COLO829 (cell line): ENCODE data around the gene LRP5.
"Not testable (repeated sequence)": the region's sequence is repeated elsewhere in the genome, so short reads cannot be mapped to it uniquely, and the experiment has no call there.

Source experiments
- DNase-seq: peaks from one replicate; pipeline ENCODE4 v3.0.0; 2012; ENCODE audit warnings: low spot score

Gene LRP5

GRCh38 chr11:68329536-68329935, 17.1 kb downstream of the LRP5 start:
- DNase-seq, result no peak

GRCh38 chr11:68329978-68330699, 17.7 kb downstream of the LRP5 start:
- DNase-seq, result no peak

DNA sequence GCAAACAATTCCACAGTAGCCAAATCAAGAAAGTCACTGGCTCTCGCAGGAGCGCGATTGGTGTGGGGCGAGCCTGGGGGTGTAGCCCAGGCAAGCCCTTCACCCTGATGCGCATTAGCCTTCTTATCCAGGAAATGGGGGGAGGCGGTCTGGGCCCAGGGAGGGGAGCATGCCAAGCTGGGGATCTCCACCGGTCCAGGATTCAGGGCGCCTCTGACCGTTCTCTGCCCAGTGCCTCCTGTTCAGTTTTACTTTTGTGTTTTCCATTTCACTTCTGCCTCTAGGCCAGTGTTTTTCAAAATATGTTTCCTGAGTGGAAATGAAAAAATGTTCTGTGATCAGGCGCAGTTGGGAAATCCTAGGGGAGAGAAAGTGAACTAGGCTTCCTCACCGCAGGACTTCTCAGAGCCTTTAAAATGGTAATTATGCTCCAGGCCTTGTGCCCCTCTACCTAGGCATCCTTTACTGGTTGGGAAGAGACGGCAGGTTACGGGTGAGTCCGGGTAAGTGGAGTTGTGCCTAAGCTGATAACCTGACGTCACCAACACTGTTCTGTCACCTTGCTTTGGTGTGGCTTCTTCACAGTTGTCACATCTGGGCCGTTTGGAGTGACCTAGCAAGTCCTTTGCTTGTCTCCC, 18.4 kb downstream of the LRP5 start:
- DNase-seq, result no peak

GRCh38 chr11:68331338-68331947, 19.1 kb downstream of the LRP5 start:
- no peak for DNase-seq

GRCh38 chr11:68332186-68332585, 19.8 kb downstream of the LRP5 start:
- DNase-seq, result no peak

GRCh38 chr11:68333173-68333572, 20.8 kb downstream of the LRP5 start:
- DNase-seq, result no peak

DNA sequence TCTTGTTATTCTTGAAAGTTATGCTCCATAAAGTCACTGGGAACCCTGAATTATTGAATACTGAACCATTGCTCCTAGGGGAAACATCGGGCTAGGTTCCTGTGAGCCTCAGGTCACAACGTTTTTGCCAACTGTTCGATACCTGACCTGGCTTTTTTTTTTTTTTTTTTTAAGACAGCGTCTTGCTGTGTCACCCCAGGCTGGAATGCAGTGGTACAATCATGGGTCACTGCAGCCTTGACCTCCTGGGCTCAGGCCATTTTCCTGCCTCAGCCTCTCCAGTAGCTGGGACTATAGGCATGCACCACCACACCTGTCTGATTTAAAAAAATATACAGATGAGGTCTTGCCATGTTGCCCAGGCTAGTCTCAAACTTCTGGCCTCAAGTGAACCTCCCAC, 22.5 kb downstream of the LRP5 start:
- no peak for DNase-seq

- no peak for DNase-seq
These were observed 23.3 kb downstream of the LRP5 start for GRCh38 chr11:68335683-68336082.

- no peak for DNase-seq
These were observed 24.3 kb downstream of the LRP5 start for GRCh38 chr11:68336716-68337115.

GRCh38 chr11:68337399-68337835, 25.0 kb downstream of the LRP5 start:
- DNase-seq, result no peak

DNA sequence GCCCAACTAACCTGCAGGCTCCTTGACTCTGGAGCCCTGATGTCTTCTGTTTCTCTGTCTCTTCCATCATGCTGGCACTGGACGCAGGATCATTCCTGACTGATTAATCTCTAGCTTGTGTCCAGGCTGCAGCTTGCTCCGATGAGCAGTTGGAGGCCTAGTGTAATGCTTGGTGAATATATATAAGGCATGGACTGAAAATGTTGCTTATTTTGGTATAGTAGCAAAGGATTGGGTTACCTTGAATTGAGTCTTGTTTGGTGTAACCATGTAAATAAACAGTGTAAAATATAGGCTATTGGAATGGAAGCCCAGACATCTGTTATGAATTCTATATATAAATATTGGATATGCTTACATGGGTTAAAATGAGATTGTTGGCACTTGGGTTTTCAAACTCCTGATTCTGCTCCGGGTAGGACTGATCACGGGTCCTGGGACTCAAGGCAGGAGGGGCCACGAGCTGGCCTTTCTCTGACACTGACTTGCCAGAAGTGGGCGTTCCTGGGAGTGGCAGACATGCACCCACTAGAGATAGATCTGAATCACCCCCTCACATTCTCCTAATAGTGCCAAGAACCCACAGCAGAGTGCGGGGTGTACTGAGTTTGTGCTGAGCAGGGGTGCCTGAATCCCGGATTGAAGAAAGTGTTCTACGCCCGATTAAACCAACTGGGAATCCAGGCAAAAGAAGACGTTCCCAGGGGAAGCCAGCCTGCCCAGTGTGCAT, 25.8 kb downstream of the LRP5 start:
- peak; percentile 13 for DNase-seq

GRCh38 chr11:68340003-68340767, 27.8 kb downstream of the LRP5 start:
- DNase-seq, result no peak

GRCh38 chr11:68340784-68341556, 28.6 kb downstream of the LRP5 start:
- DNase-seq, result no peak

DNA sequence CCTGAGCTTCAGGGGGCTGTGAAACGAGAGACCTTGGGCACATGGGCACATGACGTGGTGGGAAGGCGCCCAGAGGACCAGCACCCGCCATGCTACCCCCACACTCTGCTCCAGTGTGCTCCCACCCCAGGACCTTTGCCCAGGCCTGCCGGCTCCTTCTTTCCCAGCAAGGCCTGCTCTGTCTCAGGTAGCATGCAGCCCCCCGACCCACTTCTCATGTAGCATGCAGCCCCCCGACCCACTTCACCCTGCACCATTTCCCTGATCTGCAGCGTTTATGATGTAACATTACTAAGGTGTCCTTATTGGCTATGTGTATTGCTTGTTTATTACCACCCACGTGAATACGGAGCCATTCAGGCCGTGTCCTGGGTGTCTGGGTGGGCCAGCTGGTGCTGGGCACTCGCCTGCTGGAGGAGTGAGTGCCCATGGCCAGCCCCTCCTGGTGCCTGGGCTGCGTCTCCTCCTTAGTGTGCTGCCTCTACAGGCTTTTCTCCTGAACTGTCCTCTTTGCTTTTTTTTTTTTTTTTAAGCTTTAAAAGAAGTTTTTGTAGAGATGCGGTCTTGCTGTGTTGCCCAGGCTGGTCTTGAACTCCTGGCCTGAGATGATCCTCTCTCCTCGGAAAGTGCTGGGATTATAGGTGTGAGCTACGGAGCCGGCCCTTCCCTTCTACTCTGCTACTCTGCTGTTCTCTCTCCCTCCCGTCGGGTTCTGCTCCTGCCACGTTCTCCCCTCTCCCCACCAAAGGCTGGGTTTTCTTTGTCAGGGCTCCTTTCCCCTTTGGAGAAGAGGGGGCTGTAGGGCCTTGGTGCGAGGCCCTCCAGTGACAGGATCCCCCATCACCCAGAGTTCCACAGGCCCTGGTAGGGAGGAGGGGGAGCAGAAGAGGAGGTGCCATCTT, 29.4 kb downstream of the LRP5 start:
- DNase-seq, result no peak

GRCh38 chr11:68342459-68343158, 30.2 kb downstream of the LRP5 start:
- no peak for DNase-seq

- no peak for DNase-seq
These were observed 31.4 kb downstream of the LRP5 start for GRCh38 chr11:68343761-68344256.

DNA sequence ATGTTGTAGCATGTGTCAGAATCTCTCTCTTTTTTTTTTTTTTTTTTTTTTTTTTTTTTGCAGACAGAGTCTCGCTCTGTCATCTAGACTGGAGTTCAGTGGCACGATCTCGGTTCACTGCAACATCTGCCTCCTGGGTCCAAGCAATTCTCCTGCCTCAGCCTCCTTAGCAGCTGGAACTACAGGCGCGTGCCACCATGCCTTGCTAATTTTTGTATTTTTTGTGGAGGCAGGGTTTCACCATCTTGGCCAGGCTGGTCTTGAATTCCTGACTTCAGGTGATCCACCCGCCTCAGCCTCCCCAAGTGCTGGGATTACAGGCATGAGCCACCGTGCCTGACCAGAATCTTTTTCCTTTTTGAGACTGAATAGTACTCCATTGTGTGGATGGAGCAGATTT, 32.4 kb downstream of the LRP5 start:
- DNase-seq, result not testable (repeated sequence)

DNA sequence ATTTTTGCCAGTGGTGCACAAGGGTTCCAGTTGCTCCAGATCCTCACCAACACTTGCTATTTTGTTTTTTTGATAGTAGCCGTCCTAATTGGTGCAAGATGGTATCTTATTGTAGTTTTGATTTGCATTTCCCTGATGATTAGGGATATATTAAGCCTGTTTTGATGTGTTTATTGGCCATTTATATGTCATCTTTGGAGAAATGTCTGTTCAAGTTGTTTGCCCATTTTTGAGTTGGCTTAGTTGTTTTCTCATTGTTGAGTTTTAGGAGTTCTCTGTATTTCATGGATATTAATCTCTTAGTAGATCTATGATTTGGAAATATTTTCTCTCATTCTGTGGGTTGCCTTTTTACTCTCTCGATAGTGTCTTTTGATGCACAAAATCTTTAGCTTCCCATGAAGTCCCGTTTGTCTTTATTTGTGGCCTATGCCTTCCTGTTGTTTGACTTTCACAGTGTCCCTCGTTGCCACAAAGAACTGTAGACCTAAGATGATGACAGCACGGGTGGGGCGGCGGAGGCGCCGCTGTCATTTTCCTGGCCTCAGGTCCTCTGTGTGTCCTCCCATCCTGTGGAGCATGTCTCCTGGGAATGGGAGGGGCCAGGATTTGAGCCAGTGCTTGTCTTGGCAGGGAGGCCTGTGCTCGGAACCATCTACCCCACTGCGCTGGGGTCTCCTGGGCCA, 33.5 kb downstream of the LRP5 start:
- no peak for DNase-seq

- DNase-seq, result no peak
These were observed 34.0 kb downstream of the LRP5 start for GRCh38 chr11:68346462-68346790.
